ENCODE data around the gene PTTG2.

PTTG2 gene

DNA sequence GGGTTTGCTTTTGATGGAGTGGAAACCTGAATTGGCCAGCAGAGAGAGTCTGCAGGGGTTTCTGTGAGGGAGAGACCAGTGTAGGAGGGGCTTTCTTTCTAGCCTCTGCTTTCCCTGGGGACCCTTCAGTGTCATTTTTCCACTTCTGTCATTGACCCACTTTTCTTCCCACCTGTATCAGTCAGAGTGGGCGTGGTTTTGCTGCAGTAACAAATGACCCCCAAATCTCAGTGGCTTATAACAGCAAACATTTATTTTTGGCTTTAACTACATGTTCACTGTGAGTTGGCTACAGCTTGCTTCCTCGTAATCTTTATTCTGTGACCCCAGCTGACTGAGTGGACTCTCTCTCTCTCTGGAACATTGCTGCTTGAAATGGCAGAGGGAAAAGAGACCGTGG, 25.6 kb upstream of the PTTG2 start:
- Histone ChIP-seq H3K27ac (ENCODE audit: low read depth in 2 of 2, low read length in 2 of 2) (no peak overlapping the region), H3K9me3 (ENCODE audit: control insufficient read depth in 2 of 2, low read length in 2 of 2) (no peaks in the 10 kb centered on the region), H3K27me3 (ENCODE audit: control insufficient read depth in 2 of 2, insufficient read depth in 2 of 2, low read length in 2 of 2) (no peaks in the 10 kb centered on the region), H3K36me3 (ENCODE audit: control insufficient read depth in 2 of 2, insufficient read depth in 2 of 2, low read length in 2 of 2) (no peaks in the 10 kb centered on the region), H3K4me1 (ENCODE audit: control insufficient read depth in 2 of 2, insufficient read depth in 2 of 2, low read length in 2 of 2) (no peaks in the 10 kb centered on the region), H3K4me3 (ENCODE audit: low read length in 2 of 2) (no peak overlapping the region), H3K9ac (ENCODE audit: low read depth in 1 of 2, low read length in 2 of 2) (no peak overlapping the region)

DNA sequence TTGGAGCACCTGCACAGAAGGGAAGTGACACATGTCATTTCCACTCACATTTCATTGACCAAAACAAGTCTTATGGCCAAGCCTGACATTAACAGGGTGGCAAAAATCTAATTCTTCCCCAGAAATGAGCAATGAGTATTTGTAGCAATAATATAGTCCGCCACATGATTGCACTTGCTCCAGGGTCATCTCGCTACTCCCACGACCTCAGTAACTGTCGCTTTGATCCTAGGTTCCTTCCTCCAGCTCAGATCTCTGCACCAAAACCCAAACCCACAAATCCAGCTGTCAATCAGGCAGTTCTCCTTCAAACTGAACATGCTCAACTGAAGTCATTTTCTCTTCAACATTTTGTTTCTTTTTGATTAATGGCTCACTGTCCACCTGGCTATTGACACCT, 25.2 kb upstream of the PTTG2 start:
- Histone ChIP-seq H3K27ac (ENCODE audit: low read depth in 2 of 2, low read length in 2 of 2) (no peak overlapping the region), H3K27me3 (ENCODE audit: control insufficient read depth in 2 of 2, insufficient read depth in 2 of 2, low read length in 2 of 2) (no peaks in the 10 kb centered on the region), H3K4me3 (ENCODE audit: low read length in 2 of 2) (no peak overlapping the region), H3K36me3 (ENCODE audit: control insufficient read depth in 2 of 2, insufficient read depth in 2 of 2, low read length in 2 of 2) (no peaks in the 10 kb centered on the region), H3K4me1 (ENCODE audit: control insufficient read depth in 2 of 2, insufficient read depth in 2 of 2, low read length in 2 of 2) (no peaks in the 10 kb centered on the region), H3K9ac (ENCODE audit: low read depth in 1 of 2, low read length in 2 of 2) (no peak overlapping the region), H3K9me3 (ENCODE audit: control insufficient read depth in 2 of 2, low read length in 2 of 2) (no peaks in the 10 kb centered on the region)

DNA sequence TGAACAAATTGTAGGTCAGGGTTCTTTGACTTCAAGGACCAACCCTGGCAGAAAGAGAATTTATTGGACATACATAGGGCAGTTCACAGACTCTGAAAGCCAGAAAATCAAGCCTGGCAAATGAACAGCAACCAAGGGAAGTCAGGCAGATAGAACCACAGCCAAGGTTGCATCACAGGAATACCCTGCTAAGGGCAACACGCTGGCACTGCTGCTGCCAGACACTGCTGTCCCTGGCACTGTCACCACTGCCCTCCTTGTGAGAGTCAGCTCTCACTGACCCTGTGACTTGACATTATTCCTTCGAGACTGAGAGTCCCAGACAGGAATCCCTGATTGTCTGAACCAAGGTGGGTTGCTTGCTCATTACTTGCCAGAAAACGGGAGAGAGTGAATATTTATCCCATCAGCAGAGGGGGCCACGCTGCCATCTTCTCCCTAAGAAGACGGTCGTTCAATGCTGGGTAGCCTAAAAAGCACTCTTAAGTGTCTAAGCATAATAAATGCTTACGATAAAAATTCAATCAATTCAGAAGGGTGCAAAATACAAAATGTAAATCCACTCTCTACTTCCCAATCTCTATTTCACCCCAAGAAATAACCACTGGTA, 23.2 kb upstream of the PTTG2 start:
- no peak overlapping the region for H3K9ac ChIP-seq (ENCODE audit: low read depth in 1 of 2, low read length in 2 of 2)
- no peaks in the 10 kb centered on the region for H3K4me1 ChIP-seq (ENCODE audit: control insufficient read depth in 2 of 2, insufficient read depth in 2 of 2, low read length in 2 of 2)
- no peaks in the 10 kb centered on the region for H3K9me3 ChIP-seq (ENCODE audit: control insufficient read depth in 2 of 2, low read length in 2 of 2)
- H3K36me3 ChIP-seq (ENCODE audit: control insufficient read depth in 2 of 2, insufficient read depth in 2 of 2, low read length in 2 of 2), result no peaks in the 10 kb centered on the region
- no peaks in the 10 kb centered on the region for H3K27me3 ChIP-seq (ENCODE audit: control insufficient read depth in 2 of 2, insufficient read depth in 2 of 2, low read length in 2 of 2)
- H3K4me3 ChIP-seq (ENCODE audit: low read length in 2 of 2), result no peak overlapping the region
- H3K27ac ChIP-seq (ENCODE audit: low read depth in 2 of 2, low read length in 2 of 2), result no peak overlapping the region

DNA sequence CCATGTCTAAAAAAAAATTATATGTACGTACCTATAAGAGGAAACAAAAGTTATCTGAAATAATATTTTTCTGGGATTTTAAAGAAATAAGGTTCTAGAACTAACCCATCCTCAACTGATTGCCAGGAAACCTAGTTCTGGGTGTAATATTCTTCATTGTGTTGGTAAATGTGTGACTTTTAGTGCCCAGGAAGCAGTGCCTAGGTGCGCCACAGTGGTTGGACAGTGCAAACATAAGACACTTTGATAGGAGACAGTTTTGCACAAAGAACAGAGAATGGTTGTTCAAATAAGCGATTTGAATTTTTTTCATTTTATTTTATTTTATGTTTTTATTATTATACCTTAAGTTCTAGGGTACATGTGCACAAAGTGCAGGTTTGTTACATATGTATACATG, 22.0 kb upstream of the PTTG2 start:
- H3K9ac ChIP-seq (ENCODE audit: low read depth in 1 of 2, low read length in 2 of 2), result no peak overlapping the region
- H3K9me3 ChIP-seq (ENCODE audit: control insufficient read depth in 2 of 2, low read length in 2 of 2), result no peaks in the 10 kb centered on the region
- H3K27ac ChIP-seq (ENCODE audit: low read depth in 2 of 2, low read length in 2 of 2), result no peak overlapping the region
- no peaks in the 10 kb centered on the region for H3K4me1 ChIP-seq (ENCODE audit: control insufficient read depth in 2 of 2, insufficient read depth in 2 of 2, low read length in 2 of 2)
- no peaks in the 10 kb centered on the region for H3K36me3 ChIP-seq (ENCODE audit: control insufficient read depth in 2 of 2, insufficient read depth in 2 of 2, low read length in 2 of 2)
- H3K4me3 ChIP-seq (ENCODE audit: low read length in 2 of 2), result no peak overlapping the region
- H3K27me3 ChIP-seq (ENCODE audit: control insufficient read depth in 2 of 2, insufficient read depth in 2 of 2, low read length in 2 of 2), result no peaks in the 10 kb centered on the region

DNA sequence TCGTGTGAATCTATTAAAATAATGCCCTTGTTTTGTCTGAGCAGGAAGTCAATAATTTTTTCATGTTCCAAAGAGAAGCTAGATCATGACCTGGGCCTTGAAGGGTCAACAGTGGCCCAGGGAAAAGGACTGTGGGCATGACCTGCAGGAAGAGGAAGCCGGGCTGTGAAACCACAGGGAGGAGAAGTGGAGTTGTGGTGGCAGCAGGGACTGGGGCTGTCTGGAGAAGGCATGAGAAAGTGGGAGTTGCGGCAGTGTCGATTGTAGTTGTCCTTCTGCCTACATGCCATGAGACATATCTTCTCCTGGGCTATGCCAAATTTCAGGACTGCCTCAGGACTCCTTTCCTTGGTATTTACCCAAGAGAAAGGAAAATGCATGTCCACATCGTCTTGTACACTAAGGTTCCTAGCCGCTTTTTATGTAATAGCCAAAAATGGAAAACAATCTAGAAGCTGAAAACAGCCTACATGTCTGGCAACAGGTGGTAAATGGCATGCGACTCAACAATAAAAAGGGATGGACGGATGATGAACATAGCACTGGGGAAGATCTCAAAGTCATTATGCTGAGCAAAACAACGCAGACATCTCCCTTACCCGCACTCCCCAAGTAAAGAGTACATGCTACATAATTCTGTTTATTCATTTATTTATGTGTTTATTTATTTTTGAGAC, 13.6 kb upstream of the PTTG2 start:
- peaks cover 4 to 5% of the 10 kb centered on the region in 2 donors for H3K4me1 ChIP-seq (ENCODE audit: control insufficient read depth in 2 of 2, insufficient read depth in 2 of 2, low read length in 2 of 2)
- H3K27ac ChIP-seq (ENCODE audit: low read depth in 2 of 2, low read length in 2 of 2), result no peak overlapping the region
- H3K4me3 ChIP-seq (ENCODE audit: low read length in 2 of 2), result no peak overlapping the region
- no peak overlapping the region for H3K9ac ChIP-seq (ENCODE audit: low read depth in 1 of 2, low read length in 2 of 2)
- H3K27me3 ChIP-seq (ENCODE audit: control insufficient read depth in 2 of 2, insufficient read depth in 2 of 2, low read length in 2 of 2), result no peaks in the 10 kb centered on the region
- H3K9me3 ChIP-seq (ENCODE audit: control insufficient read depth in 2 of 2, low read length in 2 of 2), result no peaks in the 10 kb centered on the region
- H3K36me3 ChIP-seq (ENCODE audit: control insufficient read depth in 2 of 2, insufficient read depth in 2 of 2, low read length in 2 of 2), result no peaks in the 10 kb centered on the region

DNA sequence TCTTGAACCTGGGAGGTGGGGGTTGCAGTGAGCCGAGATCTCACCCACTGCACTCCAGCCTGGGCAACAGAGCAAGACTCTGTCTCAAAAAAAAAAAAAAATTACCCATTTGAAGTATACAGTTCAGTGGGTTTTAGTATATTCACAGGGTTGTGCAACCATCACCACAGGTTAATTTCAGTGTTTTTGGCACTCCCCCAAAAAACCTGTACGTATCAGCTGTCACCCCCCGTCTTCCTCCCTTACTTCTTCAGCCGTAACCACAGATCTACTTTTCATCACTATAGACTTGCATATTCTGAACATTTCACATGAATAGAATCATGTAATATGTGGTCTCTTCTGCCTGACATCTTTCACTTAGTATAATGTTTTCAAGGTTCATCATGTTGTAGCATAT, 11.7 kb upstream of the PTTG2 start:
- no peak overlapping the region for H3K9ac ChIP-seq (ENCODE audit: low read depth in 1 of 2, low read length in 2 of 2)
- no peaks in the 10 kb centered on the region for H3K9me3 ChIP-seq (ENCODE audit: control insufficient read depth in 2 of 2, low read length in 2 of 2)
- H3K27ac ChIP-seq (ENCODE audit: low read depth in 2 of 2, low read length in 2 of 2), result no peak overlapping the region
- H3K4me3 ChIP-seq (ENCODE audit: low read length in 2 of 2), result no peak overlapping the region
- peaks cover 5 to 8% of the 10 kb centered on the region in 2 donors for H3K4me1 ChIP-seq (ENCODE audit: control insufficient read depth in 2 of 2, insufficient read depth in 2 of 2, low read length in 2 of 2)
- no peaks in the 10 kb centered on the region for H3K36me3 ChIP-seq (ENCODE audit: control insufficient read depth in 2 of 2, insufficient read depth in 2 of 2, low read length in 2 of 2)
- H3K27me3 ChIP-seq (ENCODE audit: control insufficient read depth in 2 of 2, insufficient read depth in 2 of 2, low read length in 2 of 2), result no peaks in the 10 kb centered on the region

DNA sequence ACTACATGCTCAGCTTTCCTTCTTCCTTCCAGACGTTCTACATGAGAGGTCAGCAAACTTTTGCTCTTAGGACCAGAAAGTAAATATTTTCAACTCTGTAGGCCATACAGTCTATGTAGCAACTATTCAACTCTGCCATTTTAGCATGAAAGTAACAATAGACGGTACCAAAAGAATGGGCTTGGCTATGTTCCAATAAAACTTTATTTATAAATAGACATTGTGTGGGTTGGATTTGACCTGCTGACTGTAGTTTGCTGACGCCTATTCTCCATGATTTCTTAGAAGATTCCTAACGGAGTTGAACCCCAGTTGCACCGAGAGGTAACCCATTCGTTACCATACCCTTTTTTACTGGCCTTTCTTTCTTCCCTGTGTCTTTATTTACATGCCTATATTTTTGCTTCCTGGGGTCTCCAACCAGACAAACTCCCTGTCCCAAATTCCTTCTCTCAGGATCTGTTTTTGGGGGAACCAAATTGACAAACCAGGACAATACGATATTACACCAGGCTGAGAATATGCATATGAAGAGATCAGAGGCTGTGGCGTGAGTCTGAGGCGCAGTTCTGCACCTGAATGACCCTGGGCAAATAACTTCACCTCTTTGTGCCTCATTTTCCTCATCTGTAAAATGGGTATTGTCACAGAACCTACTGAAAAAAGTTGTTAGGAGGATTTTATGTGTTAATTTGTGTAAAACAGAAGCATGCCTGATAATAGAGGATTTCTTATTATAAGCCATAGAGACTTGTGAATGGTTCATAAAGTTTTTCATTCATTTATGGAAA, 10.4 kb upstream of the PTTG2 start:
- Histone ChIP-seq H3K36me3 (ENCODE audit: control insufficient read depth in 2 of 2, insufficient read depth in 2 of 2, low read length in 2 of 2) (no peaks in the 10 kb centered on the region), H3K4me3 (ENCODE audit: low read length in 2 of 2) (no peak overlapping the region), H3K4me1 (ENCODE audit: control insufficient read depth in 2 of 2, insufficient read depth in 2 of 2, low read length in 2 of 2) (peaks cover 5 to 8% of the 10 kb centered on the region in 2 donors), H3K27ac (ENCODE audit: low read depth in 2 of 2, low read length in 2 of 2) (no peak overlapping the region), H3K27me3 (ENCODE audit: control insufficient read depth in 2 of 2, insufficient read depth in 2 of 2, low read length in 2 of 2) (no peaks in the 10 kb centered on the region), H3K9ac (ENCODE audit: low read depth in 1 of 2, low read length in 2 of 2) (no peak overlapping the region), H3K9me3 (ENCODE audit: control insufficient read depth in 2 of 2, low read length in 2 of 2) (no peaks in the 10 kb centered on the region)

DNA sequence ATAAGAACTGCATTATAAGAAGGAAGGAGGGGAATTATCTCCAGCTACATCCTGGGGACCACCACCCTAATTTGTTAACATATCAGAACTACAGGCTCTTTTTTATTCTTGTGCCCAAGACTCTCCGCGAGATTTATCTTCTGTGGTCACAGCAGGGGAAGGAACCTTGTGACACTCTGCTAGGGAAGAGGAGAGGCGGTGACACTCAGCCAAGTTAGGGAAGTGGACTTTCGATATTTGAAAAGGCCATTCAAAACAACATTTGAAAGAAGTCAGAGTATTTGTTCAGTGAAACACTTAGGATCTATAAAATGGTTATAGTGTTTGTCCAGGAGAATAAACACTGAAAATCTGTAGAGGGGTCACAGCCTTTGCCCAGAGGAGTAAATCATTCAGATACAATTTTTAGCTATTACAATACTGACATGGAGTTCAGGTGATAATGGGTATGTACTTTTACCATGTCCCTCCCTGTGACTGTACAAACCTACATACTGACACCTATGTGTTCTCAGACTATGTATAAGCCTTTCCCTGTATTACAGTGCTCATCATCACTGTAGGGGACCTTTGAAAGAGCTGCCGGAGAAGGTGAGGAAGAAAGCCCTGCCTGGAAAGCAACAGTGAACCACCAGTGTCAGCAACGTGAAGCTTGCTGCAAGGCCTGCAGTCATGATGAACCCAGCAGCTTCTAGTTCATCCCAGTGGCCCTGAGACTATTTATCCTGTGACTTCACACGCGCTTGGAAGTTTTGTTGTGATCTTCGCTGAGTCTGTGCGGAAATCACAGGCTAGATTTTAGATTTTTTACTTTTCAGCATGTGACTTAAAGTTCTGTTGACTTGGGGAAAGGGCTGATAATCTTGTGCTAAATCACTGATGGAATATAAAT, 8.5 kb upstream of the PTTG2 start:
- Histone ChIP-seq H3K27me3 (ENCODE audit: control insufficient read depth in 2 of 2, insufficient read depth in 2 of 2, low read length in 2 of 2) (no peaks in the 10 kb centered on the region), H3K9ac (ENCODE audit: low read depth in 1 of 2, low read length in 2 of 2) (no peak overlapping the region), H3K27ac (ENCODE audit: low read depth in 2 of 2, low read length in 2 of 2) (peak overlapping the region; percentile 0 to 22), H3K36me3 (ENCODE audit: control insufficient read depth in 2 of 2, insufficient read depth in 2 of 2, low read length in 2 of 2) (no peaks in the 10 kb centered on the region), H3K4me1 (ENCODE audit: control insufficient read depth in 2 of 2, insufficient read depth in 2 of 2, low read length in 2 of 2) (peaks cover 5 to 8% of the 10 kb centered on the region in 2 donors), H3K9me3 (ENCODE audit: control insufficient read depth in 2 of 2, low read length in 2 of 2) (no peaks in the 10 kb centered on the region), H3K4me3 (ENCODE audit: low read length in 2 of 2) (no peak overlapping the region)

DNA sequence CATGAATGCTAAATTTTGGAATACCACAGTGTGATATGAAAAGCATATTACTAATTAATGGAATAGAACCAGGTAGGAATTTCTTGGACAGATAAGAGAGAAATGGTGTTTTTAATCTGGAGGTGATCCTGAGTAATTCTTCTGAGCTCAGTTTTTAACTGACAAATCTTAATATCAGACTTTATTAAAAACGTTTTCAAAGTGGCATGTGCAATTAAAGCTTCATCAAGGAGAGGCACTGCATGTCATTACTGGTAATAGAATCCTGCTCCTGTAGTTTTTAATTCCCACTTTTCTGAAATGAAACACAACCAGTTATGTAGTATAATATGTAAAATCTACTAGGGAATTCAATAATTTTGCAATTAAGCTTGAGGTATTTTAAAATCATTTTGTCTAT, 7.0 kb upstream of the PTTG2 start:
- H3K27ac ChIP-seq (ENCODE audit: low read depth in 2 of 2, low read length in 2 of 2), result no peak overlapping the region
- H3K27me3 ChIP-seq (ENCODE audit: control insufficient read depth in 2 of 2, insufficient read depth in 2 of 2, low read length in 2 of 2), result no peaks in the 10 kb centered on the region
- no peaks in the 10 kb centered on the region for H3K9me3 ChIP-seq (ENCODE audit: control insufficient read depth in 2 of 2, low read length in 2 of 2)
- no peak overlapping the region for H3K4me3 ChIP-seq (ENCODE audit: low read length in 2 of 2)
- no peak overlapping the region for H3K9ac ChIP-seq (ENCODE audit: low read depth in 1 of 2, low read length in 2 of 2)
- peaks cover 5 to 8% of the 10 kb centered on the region in 2 donors for H3K4me1 ChIP-seq (ENCODE audit: control insufficient read depth in 2 of 2, insufficient read depth in 2 of 2, low read length in 2 of 2)
- H3K36me3 ChIP-seq (ENCODE audit: control insufficient read depth in 2 of 2, insufficient read depth in 2 of 2, low read length in 2 of 2), result no peaks in the 10 kb centered on the region
